Measurements from ENCODE around the gene SORCS2. TPM values are rescaled to one million over a fixed set of nuclear protein-coding genes. Genes with fewer than 3 reads are reported as not detected.

The SORCS2 gene
- total and polyA plus RNA-seq, 2 of the 8 experiments (the other 6 are each of a cell fraction or from before 2014, with no cell fraction given): 0.36 to 1.8 TPM

GRCh38 chr4:7400671-7401298, 208.4 kb downstream of the SORCS2 start:
- WGBS, 2 experiments (ENCODE audit: extremely low coverage in 1 of 2, insufficient coverage in 1 of 2, insufficient read length in 1 of 2, insufficient replicate concordance in 2 of 2, low coverage in 1 of 2, low lambda C conversion rate in 2 of 2, missing lambda C conversion rate in 1 of 2): 85% methylated on average over 2 of the region's 2 CpGs; no CpG with 5 or more reads in 1 of the 2 experiments
- H3K27ac ChIP-seq (ENCODE audit: low read depth, low read length): no peak overlapping the region
- H3K56ac ChIP-seq (replicated peaks; ENCODE audit: insufficient read length, low read depth, low read length): peak overlapping the region; percentile 79
- H3K23me2 ChIP-seq (ENCODE audit: low read depth, low read length): peaks cover 9% of the 10 kb centered on the region; the same call in 1 of the 2 replicates
- no peaks in the 10 kb centered on the region for H3K36me3 ChIP-seq (ENCODE audit: control insufficient read depth in 2 of 4, insufficient read depth in 4 of 4, low read length in 3 of 4)
- no peak overlapping the region for H2BK12ac ChIP-seq (ENCODE audit: low read depth, low read length)
- H3K9me3 ChIP-seq (ENCODE audit: insufficient read depth in 2 of 2, low read depth in 1 of 2, low read length in 1 of 2): no peaks in the 10 kb centered on the region
- no peaks in the 10 kb centered on the region for H3K79me2 ChIP-seq (ENCODE audit: control insufficient read depth in 1 of 2, insufficient read depth in 2 of 2, low read length in 2 of 2)
- no peak overlapping the region for H2BK20ac ChIP-seq (ENCODE audit: low read length)
- FAIRE-seq (no peak), DNase-seq (ENCODE audit: low read depth in 1 of 2, low spot score in 2 of 2) (no peak)
- H3K27me3 ChIP-seq (replicated peaks in 1 of 4; ENCODE audit: control insufficient read depth in 3 of 4, extremely low read depth in 1 of 4, insufficient read depth in 3 of 4, low read length in 3 of 4): peaks cover 0 to 3% (median 1%) of the 10 kb centered on the region in 4 experiments; a peak in 2 of 7 replicates
- H3K4me1 ChIP-seq (replicated peaks in 1 of 4; ENCODE audit: control insufficient read depth in 3 of 4, insufficient read depth in 4 of 4, low read length in 3 of 4): no peaks in the 10 kb centered on the region
- H2BK5ac ChIP-seq (ENCODE audit: low read depth, low read length): no peak overlapping the region
- no peak overlapping the region for H3K18ac ChIP-seq (ENCODE audit: extremely low read depth, low read length)
- no peak overlapping the region for H2BK120ac ChIP-seq (replicated peaks; ENCODE audit: low read depth, low read length)
- H3K4ac ChIP-seq (replicated peaks; ENCODE audit: insufficient read length, low read depth, low read length): no peak overlapping the region
- H2AK5ac ChIP-seq (ENCODE audit: low read depth, low read length): no peak overlapping the region
- no peak overlapping the region for H4K8ac ChIP-seq (ENCODE audit: extremely low read depth, insufficient read depth, low read length)
- H3K79me1 ChIP-seq (ENCODE audit: low read depth, low read length): no peaks in the 10 kb centered on the region
- no peak overlapping the region for H3K4me2 ChIP-seq (ENCODE audit: insufficient read depth in 1 of 2, low read depth in 2 of 2, low read length in 2 of 2)
- H2AFZ ChIP-seq (ENCODE audit: low read length): no peak overlapping the region
- no peak overlapping the region for H4K5ac ChIP-seq (ENCODE audit: insufficient read length, low read depth, low read length)
- ChIA-PET POLR2A (ENCODE audit: partially characterized antibody) (no interaction called here), CTCF (ENCODE audit: partially characterized antibody) (no interaction called here)
- peaks cover 0 to 2% of the 10 kb centered on the region in 2 experiments for H4K20me1 ChIP-seq (replicated peaks in 1 of 2; ENCODE audit: control insufficient read depth in 1 of 2, insufficient read depth in 2 of 2, low read length in 2 of 2)
- H3K4me3 ChIP-seq (ENCODE audit: extremely low read depth in 1 of 4, insufficient read depth in 2 of 4, low read depth in 3 of 4, low read length in 4 of 4): no peak overlapping the region
- no peak overlapping the region for H3K9ac ChIP-seq (replicated peaks in 1 of 4; ENCODE audit: extremely low read depth in 1 of 4, low read depth in 3 of 4, low read length in 3 of 4)
- no peak overlapping the region for H3K14ac ChIP-seq (ENCODE audit: insufficient read length)
- H2BK15ac ChIP-seq (ENCODE audit: low read length): no peak overlapping the region
- H3K23ac ChIP-seq (ENCODE audit: insufficient read length): no peak overlapping the region
- H4K91ac ChIP-seq (replicated peaks; ENCODE audit: insufficient read length, low read length): no peak overlapping the region
- TF ChIP-seq CEBPB (IDR thresholded peaks at IDR 0.05; ENCODE audit: low read depth, low read length) (no peak), HDAC6 (IDR thresholded peaks at IDR 0.05; ENCODE audit: low read depth, low read length) (no peak), SP1 (IDR thresholded peaks at IDR 0.05; ENCODE audit: low read depth, low read length) (no peak), RAD21 (IDR thresholded peaks at IDR 0.05 in 1 of 2, conservative IDR thresholded peaks at IDR 0.05 in 1 of 2; ENCODE audit: low read depth in 2 of 2, low read length in 2 of 2) (no peak), MAFK (IDR thresholded peaks at IDR 0.05; ENCODE audit: low read depth, low read length) (no peak), TAF1 (IDR thresholded peaks at IDR 0.05; ENCODE audit: low read depth, low read length) (no peak), RBBP5 (IDR thresholded peaks at IDR 0.05; ENCODE audit: borderline replicate concordance, low read depth, low read length) (no peak), RXRA (IDR thresholded peaks at IDR 0.05; ENCODE audit: insufficient read depth, low read depth, low read length) (no peak), EP300 (IDR thresholded peaks at IDR 0.05; ENCODE audit: borderline replicate concordance in 1 of 2, low read depth in 2 of 2, low read length in 2 of 2) (no peak), SP4 (IDR thresholded peaks at IDR 0.05; ENCODE audit: low read length) (no peak), BRCA1 (IDR thresholded peaks at IDR 0.05; ENCODE audit: low read depth, low read length) (no peak), FOSL1 (IDR thresholded peaks at IDR 0.05; ENCODE audit: insufficient read depth, low read depth, low read length) (no peak), ASH2L (IDR thresholded peaks at IDR 0.05; ENCODE audit: low read length) (no peak), NRF1 (IDR thresholded peaks at IDR 0.05; ENCODE audit: low read depth, low read length) (no peak)
